Measurements from ENCODE around the gene AIF1L.

AIF1L gene

GRCh38 chr9:131096269-131097125 is at the start of gene AIF1L:
AIF1L (plus strand) TSS chr9:131096531; CDS start chr9:131096630, 99 bp downstream.
- peak in 1 of 2 donors; percentile 3 for DNase-seq (ENCODE audit: low read depth in 2 of 2)

GRCh38 chr9:131046581-131047202 is 49.6 kb upstream of the AIF1L start:
- DNase-seq (ENCODE audit: low read depth in 2 of 2), result peak; percentile 50 to 53

- DNase-seq (ENCODE audit: low read depth in 2 of 2), result no peak
These were observed 48.0 kb upstream of the AIF1L start for GRCh38 chr9:131048332-131048731.

GRCh38 chr9:131048820-131049219 is 47.5 kb upstream of the AIF1L start:
- DNase-seq (ENCODE audit: low read depth in 2 of 2), result no peak

- DNase-seq (ENCODE audit: low read depth in 2 of 2), result no peak
These were observed 46.3 kb upstream of the AIF1L start for GRCh38 chr9:131049829-131050715.

GRCh38 chr9:131050831-131051230 is 45.5 kb upstream of the AIF1L start:
- no peak for DNase-seq (ENCODE audit: low read depth in 2 of 2)

- DNase-seq (ENCODE audit: low read depth in 2 of 2), result no peak
These were observed 44.5 kb upstream of the AIF1L start for GRCh38 chr9:131051592-131052517.

- no peak for DNase-seq (ENCODE audit: low read depth in 2 of 2)
These were observed 42.4 kb upstream of the AIF1L start for GRCh38 chr9:131053896-131054295.

GRCh38 chr9:131056781-131057506 is 39.4 kb upstream of the AIF1L start:
- no peak for DNase-seq (ENCODE audit: low read depth in 2 of 2)

- no peak for DNase-seq (ENCODE audit: low read depth in 2 of 2)
These were observed 35.3 kb upstream of the AIF1L start for GRCh38 chr9:131060900-131061630.

GRCh38 chr9:131062969-131063368 is 33.4 kb upstream of the AIF1L start:
- no peak for DNase-seq (ENCODE audit: low read depth in 2 of 2)

- no peak for DNase-seq (ENCODE audit: low read depth in 2 of 2)
These were observed 30.7 kb upstream of the AIF1L start for GRCh38 chr9:131065599-131065998.

GRCh38 chr9:131067625-131068024 is 28.7 kb upstream of the AIF1L start:
- DNase-seq (ENCODE audit: low read depth in 2 of 2), result no peak

GRCh38 chr9:131068076-131068816 is 28.1 kb upstream of the AIF1L start:
- no peak for DNase-seq (ENCODE audit: low read depth in 2 of 2)

GRCh38 chr9:131069699-131070098 is 26.6 kb upstream of the AIF1L start:
- no peak for DNase-seq (ENCODE audit: low read depth in 2 of 2)

- no peak for DNase-seq (ENCODE audit: low read depth in 2 of 2)
These were observed 24.0 kb upstream of the AIF1L start for GRCh38 chr9:131072107-131072870.

GRCh38 chr9:131072871-131073237 is 23.5 kb upstream of the AIF1L start:
- no peak for DNase-seq (ENCODE audit: low read depth in 2 of 2)
